H1 (cell line): ENCODE data around the gene RNF13. TPM values are rescaled to one million over a fixed set of nuclear protein-coding genes. Genes with fewer than 3 reads are reported as not detected.

ENCODE experiments used
- CBX5 ChIP-seq: fragments of 300-800, 300-1000 bp; sonication (generic); IDR thresholded peaks from 2 replicates; pipeline ENCODE4 v1.7.1; 2016; ENCODE audit warnings: antibody characterized with exemption, low read length, low read depth
- CEBPB ChIP-seq: IDR thresholded peaks from 2 replicates; pipeline ENCODE4 v1.6.1; 2012; ENCODE audit warnings: low read depth, low read length
- JUND ChIP-seq: IDR thresholded peaks from 2 replicates; pipeline ENCODE4 v1.6.1; 2011; ENCODE audit warnings: mild to moderate bottlenecking, improper control_type of control experiment, low read length
- KDM5A ChIP-seq: fragments of 200-600 bp; IDR thresholded peaks from 2 replicates; pipeline ENCODE4 v1.7.1; 2012; ENCODE audit warnings: mild to moderate bottlenecking, low read length, inconsistent platforms, mixed read lengths
- RBBP5 ChIP-seq: IDR thresholded peaks from 2 replicates; pipeline ENCODE4 v1.7.1; 2012; ENCODE audit warnings: low read depth, mild to moderate bottlenecking, inconsistent platforms, low read length, moderate library complexity, borderline replicate concordance
- RXRA ChIP-seq: IDR thresholded peaks from 2 replicates; pipeline ENCODE4 v1.6.1; 2011; ENCODE audit warnings: low read depth, mild to moderate bottlenecking, low read length, moderate library complexity; ENCODE audit not compliant: insufficient read depth
- SRF ChIP-seq: IDR thresholded peaks from 2 replicates; pipeline ENCODE4 v1.6.1; 2011; ENCODE audit warnings: mild to moderate bottlenecking, low read depth, low read length, moderate library complexity
- SUZ12 ChIP-seq: fragments of 200-600 bp; sonication (generic); IDR thresholded peaks from 2 replicates; pipeline ENCODE4 v1.6.1; 2012; ENCODE audit warnings: mild to moderate bottlenecking, inconsistent platforms, low read length, moderate library complexity, mixed read lengths
- TEAD4 ChIP-seq: IDR thresholded peaks from 2 replicates; pipeline ENCODE4 v1.6.1; 2012; ENCODE audit warnings: low read depth, low read length, inconsistent platforms, mixed read lengths
- polyA plus RNA-seq, 7 experiments: library from polyadenylated mRNA; depleted of rRNA in 3 of 7; stranded (reverse) in 5 of 7; unstranded in 2 of 7; fragments of >200 nt in 5 of 7; fragments of 200-250 nt in 2 of 7; gene quantifications; 1 replicate in 5 of 7; 2 replicates in 1 of 7; 4 replicates in 1 of 7; pipeline versions ENCODE4 v1.2.1 to v1.2.3, GENCODE V29; 2011 to 2013; ENCODE audit warnings: missing spikeins in 2 of 7, mixed read lengths in 2 of 7
- total RNA-seq: library from RNA; stranded (reverse); fragmentation: NEBNext Ultra II Directional; extraction: Animal tissue kit (Norgen Biotek cat#: 25700); gene quantifications from 2 replicates; pipeline ENCODE4 v1.2.1, GENCODE V29; 2021
- TF ChIP-seq, protein P1 (sequence below): fragments of 300-600 bp; sonication (generic); IDR thresholded peaks from 2 replicates; pipeline ENCODE4 v1.7.1; 2012; ENCODE audit warnings: low read length, moderate library complexity, mild to moderate bottlenecking, inconsistent platforms; ENCODE audit not compliant: insufficient replicate concordance
- TF ChIP-seq, protein P2 (sequence below): IDR thresholded peaks from 2 replicates; pipeline ENCODE4 v1.6.1; 2012; ENCODE audit warnings: low read length, inconsistent platforms

The RNF13 gene
- total and polyA plus RNA-seq, 2 of the 8 experiments (the other 6 are each of a cell fraction or from before 2014, with no cell fraction given), result 19.4 to 35.4 TPM

DNA sequence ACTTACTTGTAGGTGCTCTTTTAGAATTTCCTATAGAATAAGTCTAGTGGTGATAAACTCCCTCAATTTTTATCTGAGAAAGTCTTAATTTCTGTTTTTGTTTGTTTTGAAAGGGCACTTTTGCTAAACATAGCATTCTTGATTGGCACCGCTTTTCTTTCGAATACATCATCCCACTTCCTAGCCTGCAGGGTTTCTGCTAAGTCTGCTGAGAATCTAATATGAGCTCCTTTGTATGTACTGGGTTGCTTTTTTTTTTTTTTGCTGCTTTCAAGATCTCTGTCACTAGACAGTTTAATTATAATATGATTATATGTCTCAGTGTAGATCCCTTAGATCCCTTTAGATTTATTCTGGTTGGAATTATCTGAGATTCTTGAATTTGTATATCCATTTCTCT is 136.2 kb downstream of the RNF13 start (continued):
- TF ChIP-seq, protein P1, sequence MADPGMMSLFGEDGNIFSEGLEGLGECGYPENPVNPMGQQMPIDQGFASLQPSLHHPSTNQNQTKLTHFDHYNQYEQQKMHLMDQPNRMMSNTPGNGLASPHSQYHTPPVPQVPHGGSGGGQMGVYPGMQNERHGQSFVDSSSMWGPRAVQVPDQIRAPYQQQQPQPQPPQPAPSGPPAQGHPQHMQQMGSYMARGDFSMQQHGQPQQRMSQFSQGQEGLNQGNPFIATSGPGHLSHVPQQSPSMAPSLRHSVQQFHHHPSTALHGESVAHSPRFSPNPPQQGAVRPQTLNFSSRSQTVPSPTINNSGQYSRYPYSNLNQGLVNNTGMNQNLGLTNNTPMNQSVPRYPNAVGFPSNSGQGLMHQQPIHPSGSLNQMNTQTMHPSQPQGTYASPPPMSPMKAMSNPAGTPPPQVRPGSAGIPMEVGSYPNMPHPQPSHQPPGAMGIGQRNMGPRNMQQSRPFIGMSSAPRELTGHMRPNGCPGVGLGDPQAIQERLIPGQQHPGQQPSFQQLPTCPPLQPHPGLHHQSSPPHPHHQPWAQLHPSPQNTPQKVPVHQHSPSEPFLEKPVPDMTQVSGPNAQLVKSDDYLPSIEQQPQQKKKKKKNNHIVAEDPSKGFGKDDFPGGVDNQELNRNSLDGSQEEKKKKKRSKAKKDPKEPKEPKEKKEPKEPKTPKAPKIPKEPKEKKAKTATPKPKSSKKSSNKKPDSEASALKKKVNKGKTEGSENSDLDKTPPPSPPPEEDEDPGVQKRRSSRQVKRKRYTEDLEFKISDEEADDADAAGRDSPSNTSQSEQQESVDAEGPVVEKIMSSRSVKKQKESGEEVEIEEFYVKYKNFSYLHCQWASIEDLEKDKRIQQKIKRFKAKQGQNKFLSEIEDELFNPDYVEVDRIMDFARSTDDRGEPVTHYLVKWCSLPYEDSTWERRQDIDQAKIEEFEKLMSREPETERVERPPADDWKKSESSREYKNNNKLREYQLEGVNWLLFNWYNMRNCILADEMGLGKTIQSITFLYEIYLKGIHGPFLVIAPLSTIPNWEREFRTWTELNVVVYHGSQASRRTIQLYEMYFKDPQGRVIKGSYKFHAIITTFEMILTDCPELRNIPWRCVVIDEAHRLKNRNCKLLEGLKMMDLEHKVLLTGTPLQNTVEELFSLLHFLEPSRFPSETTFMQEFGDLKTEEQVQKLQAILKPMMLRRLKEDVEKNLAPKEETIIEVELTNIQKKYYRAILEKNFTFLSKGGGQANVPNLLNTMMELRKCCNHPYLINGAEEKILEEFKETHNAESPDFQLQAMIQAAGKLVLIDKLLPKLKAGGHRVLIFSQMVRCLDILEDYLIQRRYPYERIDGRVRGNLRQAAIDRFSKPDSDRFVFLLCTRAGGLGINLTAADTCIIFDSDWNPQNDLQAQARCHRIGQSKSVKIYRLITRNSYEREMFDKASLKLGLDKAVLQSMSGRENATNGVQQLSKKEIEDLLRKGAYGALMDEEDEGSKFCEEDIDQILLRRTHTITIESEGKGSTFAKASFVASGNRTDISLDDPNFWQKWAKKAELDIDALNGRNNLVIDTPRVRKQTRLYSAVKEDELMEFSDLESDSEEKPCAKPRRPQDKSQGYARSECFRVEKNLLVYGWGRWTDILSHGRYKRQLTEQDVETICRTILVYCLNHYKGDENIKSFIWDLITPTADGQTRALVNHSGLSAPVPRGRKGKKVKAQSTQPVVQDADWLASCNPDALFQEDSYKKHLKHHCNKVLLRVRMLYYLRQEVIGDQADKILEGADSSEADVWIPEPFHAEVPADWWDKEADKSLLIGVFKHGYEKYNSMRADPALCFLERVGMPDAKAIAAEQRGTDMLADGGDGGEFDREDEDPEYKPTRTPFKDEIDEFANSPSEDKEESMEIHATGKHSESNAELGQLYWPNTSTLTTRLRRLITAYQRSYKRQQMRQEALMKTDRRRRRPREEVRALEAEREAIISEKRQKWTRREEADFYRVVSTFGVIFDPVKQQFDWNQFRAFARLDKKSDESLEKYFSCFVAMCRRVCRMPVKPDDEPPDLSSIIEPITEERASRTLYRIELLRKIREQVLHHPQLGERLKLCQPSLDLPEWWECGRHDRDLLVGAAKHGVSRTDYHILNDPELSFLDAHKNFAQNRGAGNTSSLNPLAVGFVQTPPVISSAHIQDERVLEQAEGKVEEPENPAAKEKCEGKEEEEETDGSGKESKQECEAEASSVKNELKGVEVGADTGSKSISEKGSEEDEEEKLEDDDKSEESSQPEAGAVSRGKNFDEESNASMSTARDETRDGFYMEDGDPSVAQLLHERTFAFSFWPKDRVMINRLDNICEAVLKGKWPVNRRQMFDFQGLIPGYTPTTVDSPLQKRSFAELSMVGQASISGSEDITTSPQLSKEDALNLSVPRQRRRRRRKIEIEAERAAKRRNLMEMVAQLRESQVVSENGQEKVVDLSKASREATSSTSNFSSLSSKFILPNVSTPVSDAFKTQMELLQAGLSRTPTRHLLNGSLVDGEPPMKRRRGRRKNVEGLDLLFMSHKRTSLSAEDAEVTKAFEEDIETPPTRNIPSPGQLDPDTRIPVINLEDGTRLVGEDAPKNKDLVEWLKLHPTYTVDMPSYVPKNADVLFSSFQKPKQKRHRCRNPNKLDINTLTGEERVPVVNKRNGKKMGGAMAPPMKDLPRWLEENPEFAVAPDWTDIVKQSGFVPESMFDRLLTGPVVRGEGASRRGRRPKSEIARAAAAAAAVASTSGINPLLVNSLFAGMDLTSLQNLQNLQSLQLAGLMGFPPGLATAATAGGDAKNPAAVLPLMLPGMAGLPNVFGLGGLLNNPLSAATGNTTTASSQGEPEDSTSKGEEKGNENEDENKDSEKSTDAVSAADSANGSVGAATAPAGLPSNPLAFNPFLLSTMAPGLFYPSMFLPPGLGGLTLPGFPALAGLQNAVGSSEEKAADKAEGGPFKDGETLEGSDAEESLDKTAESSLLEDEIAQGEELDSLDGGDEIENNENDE, result no peak
- TF ChIP-seq RXRA (no peak), KDM5A (no peak), SUZ12 (no peak), TEAD4 (no peak), CEBPB (no peak), SRF (no peak), CBX5 (no peak), RBBP5 (no peak), JUND (no peak)
- TF ChIP-seq, protein P2, sequence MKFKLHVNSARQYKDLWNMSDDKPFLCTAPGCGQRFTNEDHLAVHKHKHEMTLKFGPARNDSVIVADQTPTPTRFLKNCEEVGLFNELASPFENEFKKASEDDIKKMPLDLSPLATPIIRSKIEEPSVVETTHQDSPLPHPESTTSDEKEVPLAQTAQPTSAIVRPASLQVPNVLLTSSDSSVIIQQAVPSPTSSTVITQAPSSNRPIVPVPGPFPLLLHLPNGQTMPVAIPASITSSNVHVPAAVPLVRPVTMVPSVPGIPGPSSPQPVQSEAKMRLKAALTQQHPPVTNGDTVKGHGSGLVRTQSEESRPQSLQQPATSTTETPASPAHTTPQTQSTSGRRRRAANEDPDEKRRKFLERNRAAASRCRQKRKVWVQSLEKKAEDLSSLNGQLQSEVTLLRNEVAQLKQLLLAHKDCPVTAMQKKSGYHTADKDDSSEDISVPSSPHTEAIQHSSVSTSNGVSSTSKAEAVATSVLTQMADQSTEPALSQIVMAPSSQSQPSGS, result no peak
